NCI-H748 treated with DMSO at 0.1 percent for 48 hours (cell line): Measurements from ENCODE around the gene SRM.

Source experiments
- DNase-seq: peaks from one replicate; lab custom pipeline; 2025; lab: John Stamatoyannopoulos, UW

SRM gene

DNA sequence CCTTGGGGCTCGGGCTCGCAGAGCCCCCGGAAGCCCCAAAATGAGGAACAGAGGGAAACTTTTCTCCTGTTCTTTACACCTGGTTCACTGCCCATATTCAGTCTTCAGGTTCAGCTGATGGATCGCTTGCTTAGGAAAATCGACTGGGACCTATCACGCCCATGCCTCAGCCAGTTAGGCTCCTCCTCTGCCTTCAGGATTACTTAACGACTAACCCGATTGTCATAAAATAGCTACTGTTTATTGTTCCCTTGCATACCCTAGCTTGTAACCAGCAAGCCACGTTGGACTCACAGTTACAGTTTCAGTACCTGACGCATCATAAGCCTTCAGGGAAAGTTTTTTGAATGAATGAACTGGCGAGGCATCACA, 46.7 kb downstream of the SRM start:
- DNase-seq = no peak

- peak; percentile 82 for DNase-seq
These were observed 47.3 kb downstream of the SRM start, which contains the start of gene TARDBP for GRCh38 chr1:11012260-11013159. TSS of gene TARDBP (plus strand) at chr1:11012654. CDS start at chr1:11013728, 1,074 bp downstream.
